Right ventricle myocardium superior (tissue), 1 donor: ENCODE measurements around the gene FAM222B. TPM values are rescaled to one million over a fixed set of nuclear protein-coding genes. Genes with fewer than 3 reads are reported as not detected.
A peak's percentile ranks its signal among the peaks of the same experiment; 100 is the strongest.

Source experiments
- ATAC-seq: fragments of 200-7000 bp; cut with Tn5 transposase; one replicate; pipeline ENCODE4 v1.9.1; 2020; ENCODE audit warnings: mild to moderate bottlenecking; ENCODE audit not compliant: poor library complexity
- DNase-seq: peaks from one replicate; pipeline ENCODE4 v3.0.0-alpha.2; 2020
- intact Hi-C: fragments of 100-400 bp; cut with DNase I; formaldehyde crosslinking; loops from one replicate; pipeline ENCODE4 v1.11.2; 2022
- total RNA-seq: library from RNA; stranded (reverse); fragmentation: NEBNext Ultra II Directional; extraction: Animal tissue kit (Norgen Biotek cat#: 25700); gene quantifications from one replicate; pipeline ENCODE4 v1.2.1, GENCODE V29; 2021
- donor health status: DM: no; HTN: yes; CAD: no; lungs with severe emphysema.

FAM222B gene
- total RNA-seq, 1 donor from 2014 or later = 15.6 TPM

DNA sequence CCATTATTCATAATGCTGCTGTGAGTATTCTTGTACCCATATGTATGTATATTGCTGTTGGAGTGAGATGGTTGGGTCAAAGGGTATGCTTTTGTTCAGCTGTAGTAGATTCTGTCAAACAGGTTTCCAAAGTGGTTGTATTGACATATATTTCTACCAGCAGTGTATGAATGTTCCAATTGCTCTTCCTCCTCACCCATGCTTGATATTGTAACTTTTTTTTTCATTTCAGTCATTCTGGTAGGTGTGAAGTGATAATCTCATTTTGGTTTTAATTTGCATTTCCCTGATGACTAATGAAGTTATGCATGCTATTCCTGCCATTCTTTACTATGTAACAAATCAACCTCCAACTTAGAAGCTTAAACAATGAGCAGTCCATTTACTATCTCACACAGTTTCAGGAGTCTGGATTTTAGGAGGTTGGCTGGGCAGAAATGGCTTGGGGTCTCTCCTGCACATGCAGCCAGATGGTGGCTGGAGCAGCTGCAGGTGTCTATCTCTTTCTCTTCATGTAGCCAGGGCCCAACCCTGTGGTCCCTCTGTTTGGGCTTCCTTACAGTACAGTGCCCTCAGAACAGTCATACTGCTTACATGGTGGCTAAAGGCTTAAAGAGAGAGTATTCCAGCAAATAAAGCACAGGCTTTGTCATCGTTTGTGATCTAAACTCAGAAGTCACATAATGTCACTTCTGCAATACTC, 33.4 kb upstream of the FAM222B start:
- ATAC-seq = no peak
- intact Hi-C loops = no loop called here
- no peak for DNase-seq

DNA sequence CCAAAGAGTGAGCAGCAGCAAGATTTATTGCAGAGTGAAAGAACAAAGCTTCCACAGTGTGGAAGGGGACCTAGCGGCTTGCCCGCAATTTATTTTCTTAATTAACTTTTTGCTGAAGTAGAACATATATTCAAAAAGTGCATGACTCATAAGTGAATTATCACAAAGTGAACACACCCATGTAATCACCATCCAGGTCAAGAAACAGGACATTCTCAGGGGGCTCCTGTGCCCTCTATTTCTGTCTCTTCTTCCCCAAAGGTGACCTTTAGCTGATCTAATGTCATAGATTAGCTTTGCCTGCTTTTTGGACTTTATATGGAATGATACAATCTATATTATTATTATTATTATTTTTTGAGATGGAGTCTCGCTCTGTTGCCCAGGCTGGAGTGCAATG, 32.2 kb upstream of the FAM222B start:
- ATAC-seq = no peak

DNA sequence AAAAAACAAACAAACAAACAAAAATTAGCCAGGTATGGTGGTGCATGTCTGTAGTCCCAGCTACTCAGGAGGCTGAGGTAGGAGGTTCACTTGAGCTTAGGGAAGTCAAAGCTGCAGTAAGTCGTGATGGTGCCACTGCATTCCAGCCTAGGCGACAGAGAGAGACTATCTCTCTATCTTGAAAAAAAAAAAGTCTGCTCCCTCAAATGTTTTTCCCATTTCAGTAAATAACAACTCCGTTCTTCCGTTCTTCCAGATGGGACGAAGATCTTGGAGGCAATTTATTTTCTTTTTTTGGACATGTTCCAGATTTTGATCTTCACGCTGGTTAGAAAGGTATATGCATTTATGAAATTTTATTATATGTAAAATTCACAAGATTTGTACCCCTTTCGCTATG, 31.2 kb upstream of the FAM222B start:
- DNase-seq = no peak
- ATAC-seq = no peak
- intact Hi-C loops = no loop called here

More for the DNA sequence above, 32.2 kb upstream of the FAM222B start:
- intact Hi-C loops = no loop called here
- no peak for DNase-seq

DNA sequence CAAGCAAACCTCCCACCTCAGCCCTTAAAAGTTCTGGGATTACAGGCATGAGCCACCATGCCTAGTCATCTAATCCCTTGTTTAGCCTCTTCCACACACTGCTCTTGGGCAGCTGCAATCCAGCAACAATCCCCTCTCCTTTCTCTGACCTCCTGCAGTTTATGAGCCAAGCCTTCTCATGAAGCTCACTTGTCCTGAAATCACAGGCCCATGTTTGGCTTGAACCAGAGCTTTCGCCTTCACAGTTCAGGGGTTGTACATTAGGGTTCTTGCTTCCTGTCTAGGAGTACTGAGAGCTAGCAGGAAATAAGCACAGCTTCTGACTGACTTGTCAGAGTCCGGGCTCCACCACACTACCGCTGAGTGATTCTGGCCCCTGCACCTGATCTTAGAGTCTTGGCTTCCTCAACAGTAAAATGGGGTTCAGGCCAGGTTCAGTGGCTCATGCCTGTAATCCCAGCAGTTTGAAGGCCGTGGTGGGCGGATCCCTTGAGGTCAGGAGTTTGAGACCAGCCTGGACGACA, 28.5 kb upstream of the FAM222B start:
- intact Hi-C loops = no loop called here
- ATAC-seq = no peak
- no peak for DNase-seq

DNA sequence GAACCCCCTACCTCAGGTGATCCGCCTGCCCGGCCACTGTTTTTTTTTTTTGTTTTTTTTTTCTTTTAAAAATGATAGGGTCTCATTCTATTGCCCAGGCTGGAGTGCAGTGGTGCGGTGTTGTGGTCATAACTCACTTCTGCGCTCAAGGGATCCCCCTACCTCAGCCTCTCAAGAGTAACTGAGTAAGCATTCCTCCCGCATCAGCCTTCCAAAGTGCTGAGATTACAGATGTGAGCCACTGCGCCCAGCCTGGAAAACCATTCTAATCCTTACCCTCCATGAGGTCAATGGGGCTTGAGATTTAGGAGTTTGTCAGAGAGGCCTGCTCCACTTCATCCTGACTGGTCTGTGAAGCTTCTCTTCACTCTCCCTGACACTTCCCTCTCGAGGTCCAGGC, 24.7 kb upstream of the FAM222B start:
- intact Hi-C loops = no loop called here
- DNase-seq (no peak), ATAC-seq (no peak)

DNA sequence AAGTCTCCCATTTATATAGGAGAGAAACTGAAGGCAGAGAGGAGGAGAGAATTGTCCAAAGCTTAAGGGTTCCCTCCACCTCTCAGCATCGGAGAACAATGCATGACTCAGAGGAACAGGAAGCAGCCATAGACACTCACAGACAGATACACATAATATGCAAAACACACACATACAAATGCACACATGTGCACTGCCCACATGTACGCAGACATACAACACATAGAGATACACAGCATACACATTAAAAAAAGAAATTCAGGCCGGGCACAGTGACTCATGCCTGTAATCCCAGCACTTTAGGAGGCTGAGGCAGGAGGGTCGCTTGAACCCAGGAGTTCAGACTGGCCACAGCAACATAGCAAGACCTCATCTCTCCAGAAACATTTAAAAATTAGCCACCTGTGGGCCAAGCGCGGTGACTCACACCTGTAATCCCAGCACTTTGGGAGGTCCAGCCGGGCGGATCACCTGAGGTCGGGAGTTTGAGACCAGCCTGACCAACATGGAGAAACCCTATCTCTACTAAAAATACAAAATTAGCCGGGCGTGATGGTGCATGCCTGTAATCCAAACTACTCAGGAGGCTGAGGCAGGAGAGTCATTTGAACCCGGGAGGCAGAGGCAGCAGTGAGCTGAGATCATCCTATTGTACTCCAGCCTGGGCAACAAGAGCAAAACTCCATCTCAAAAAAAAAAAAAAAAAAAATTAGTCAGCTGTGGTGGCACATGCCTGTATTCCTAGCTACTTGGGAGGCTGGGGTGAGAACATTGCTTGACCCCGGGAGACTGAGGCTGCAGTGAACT, 23.6 kb upstream of the FAM222B start:
- DNase-seq (no peak), ATAC-seq (no peak)
- intact Hi-C loops = no loop called here

DNA sequence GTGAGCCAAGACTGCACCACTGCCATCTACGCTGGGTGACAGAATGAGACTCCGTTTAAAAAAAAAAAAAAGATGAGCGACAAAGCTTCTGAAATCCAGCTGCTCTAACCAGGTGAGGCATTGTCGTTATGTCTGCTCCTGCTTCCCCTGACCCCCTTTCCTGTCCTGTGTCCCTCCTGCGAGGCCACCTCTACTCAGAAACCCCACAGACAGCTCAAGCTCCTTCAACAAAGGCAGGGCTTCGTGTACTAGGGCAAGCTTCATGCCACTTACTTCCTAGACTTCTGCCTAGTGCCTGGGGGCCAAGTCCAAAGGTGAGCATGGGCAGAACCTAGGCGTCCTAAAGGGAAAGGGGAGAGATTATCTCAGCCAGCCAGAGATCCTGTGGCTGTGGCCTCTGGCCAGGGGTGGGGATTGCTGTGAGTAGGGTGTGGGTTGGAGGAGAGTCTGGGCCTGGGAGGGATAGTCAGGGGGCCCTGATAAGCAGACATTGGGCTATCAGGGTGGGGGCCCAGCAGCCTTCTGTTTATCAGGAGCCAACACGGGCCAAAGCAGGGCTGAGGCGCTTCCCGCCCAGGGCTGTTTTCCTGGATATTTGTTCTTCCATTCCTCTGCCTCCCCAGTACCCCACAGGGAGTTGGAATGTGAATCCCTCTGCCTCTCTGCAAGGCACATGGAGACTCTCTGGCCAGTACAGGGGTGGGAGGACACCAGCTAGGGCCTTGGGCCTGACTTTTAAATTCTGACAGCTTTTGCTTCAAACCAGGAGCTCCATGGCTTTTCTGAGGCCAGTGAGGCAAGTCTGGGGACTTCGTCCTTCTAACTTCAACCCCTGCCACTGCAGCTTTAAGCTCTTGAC, 22.6 kb upstream of the FAM222B start:
- ATAC-seq = peak; percentile 31
- no peak for DNase-seq
- intact Hi-C loops = no loop called here

DNA sequence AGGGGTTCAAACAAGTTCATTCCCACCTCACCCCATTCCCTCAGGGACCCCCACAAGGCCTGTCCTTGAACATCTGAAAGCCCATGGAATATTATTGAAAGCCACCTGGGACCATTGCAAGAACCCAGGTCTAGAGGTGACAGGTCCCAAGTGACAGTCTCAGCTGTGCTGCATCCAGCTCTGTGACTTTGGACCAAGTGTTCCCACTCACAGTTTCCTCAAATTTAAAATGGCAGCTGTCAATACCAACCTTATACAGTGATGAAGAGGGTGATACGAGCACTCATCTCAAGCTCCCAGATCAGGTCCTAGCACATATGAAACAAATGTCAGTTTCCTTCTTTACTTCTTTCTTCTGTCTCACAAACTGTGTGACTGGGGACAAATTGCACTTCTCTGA, 21.4 kb upstream of the FAM222B start:
- ATAC-seq (no peak), DNase-seq (no peak)
- intact Hi-C loops = no loop called here

DNA sequence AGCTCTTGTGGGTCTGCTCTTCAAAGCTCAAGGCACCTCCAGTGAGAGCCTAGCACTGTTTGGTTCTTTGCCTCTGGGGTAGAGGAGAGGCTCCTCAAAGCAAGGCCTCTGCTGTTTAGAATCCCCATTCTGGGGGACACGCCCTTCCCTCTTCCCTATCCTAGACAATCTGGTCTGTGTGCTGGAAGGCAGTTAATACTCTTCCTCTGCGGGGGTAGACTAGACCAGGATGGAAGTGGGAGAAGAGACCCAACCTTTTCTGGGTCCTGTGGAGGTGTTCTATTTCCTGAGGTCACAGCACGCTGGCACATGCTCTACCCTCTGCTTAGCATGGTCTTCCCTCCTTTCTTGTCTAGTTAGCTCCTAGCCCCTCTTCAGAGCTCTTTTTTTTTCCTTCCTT, 20.0 kb upstream of the FAM222B start:
- no peak for DNase-seq

DNA sequence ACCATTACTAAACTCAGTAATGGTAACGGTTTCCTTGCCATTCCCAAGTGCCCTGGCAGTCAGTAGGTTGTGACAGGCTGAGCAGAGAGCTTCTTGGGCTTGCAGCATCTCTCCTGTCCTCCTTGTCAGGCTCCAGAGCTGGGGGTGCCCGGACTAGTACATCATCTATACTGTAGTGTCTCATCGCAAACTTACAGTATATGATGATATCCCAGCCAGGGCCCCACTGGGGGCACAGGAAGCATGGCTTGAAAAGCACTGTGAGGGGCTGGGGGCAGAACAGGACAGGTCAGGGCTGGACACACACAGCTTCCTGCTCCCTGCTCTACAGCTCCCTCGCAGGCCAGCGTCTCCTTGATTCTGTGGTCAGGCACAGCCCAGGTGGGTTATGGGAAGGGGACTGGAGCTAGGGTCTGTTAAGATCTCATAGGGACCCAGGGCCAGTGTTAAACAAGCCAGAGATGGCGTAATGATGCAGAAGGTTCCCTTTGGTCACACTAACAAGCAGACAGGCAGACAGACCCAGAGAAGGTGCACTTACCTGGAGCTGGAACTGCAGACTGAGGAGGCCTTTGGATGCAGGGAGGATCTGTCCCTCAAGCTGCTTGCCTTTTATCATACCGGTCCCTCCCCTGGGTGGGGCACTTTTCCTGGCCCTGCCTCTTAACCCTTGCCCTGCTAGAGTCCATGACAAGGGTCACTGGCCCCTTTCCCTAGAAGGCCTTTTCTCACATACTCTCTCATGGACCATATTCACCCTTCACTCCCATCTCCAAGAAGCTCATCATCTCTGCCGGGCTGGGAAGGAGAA, 19.0 kb upstream of the FAM222B start:
- DNase-seq (no peak), ATAC-seq (no peak)
- intact Hi-C loops = no loop called here

More for the DNA sequence above, 20.0 kb upstream of the FAM222B start:
- ATAC-seq = no peak
- intact Hi-C loops = no loop called here

DNA sequence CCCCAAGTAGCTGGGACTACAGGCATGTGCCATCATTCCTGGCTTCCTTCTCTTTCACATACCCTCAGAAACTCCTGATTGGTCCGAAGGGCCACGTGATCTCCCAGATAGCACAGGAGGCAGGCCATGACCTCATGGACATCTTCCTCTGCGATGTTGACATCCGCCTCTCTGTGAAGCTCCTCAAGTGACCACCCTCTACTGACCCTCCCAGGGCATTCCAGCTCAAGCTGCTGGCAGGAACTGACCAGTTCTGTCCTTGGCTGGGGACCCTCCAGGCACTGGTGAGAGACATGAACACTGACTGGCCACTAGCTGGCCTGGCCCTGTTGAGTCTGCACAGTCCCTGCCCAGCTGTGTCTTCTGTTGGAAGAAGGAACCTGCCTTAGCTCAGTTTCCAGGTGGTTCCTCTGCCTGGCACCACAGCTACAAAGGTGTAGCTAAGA, 17.8 kb upstream of the FAM222B start:
- ATAC-seq = no peak
- DNase-seq = no peak
- intact Hi-C loops = no loop called here

DNA sequence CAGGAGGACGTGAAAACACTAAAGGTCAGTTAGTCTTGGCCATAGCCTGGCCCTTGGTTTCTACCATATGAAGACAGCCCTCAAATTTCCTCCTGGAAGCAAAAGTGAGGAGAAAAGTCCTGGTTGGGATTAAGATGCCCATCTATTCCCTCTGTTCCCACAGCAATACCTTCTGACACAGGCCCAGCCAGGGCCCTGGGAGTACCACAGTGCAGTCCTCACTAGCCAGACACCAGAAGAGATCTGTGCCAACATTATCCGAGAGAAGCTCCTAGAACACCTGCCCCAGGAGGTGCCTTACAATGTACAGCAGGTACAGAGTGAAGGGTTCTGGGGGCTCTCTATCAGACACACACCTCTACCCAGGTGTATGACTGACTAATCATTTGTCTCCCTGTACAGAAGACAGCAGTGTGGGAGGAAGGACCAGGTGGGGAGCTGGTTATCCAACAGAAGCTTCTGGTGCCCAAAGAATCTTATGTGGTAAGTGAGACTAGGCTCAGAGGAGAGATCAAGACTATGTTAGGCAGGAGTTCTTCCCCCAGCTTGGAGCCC, 16.3 kb upstream of the FAM222B start:
- DNase-seq (no peak), ATAC-seq (no peak)
- intact Hi-C loops = no loop called here

DNA sequence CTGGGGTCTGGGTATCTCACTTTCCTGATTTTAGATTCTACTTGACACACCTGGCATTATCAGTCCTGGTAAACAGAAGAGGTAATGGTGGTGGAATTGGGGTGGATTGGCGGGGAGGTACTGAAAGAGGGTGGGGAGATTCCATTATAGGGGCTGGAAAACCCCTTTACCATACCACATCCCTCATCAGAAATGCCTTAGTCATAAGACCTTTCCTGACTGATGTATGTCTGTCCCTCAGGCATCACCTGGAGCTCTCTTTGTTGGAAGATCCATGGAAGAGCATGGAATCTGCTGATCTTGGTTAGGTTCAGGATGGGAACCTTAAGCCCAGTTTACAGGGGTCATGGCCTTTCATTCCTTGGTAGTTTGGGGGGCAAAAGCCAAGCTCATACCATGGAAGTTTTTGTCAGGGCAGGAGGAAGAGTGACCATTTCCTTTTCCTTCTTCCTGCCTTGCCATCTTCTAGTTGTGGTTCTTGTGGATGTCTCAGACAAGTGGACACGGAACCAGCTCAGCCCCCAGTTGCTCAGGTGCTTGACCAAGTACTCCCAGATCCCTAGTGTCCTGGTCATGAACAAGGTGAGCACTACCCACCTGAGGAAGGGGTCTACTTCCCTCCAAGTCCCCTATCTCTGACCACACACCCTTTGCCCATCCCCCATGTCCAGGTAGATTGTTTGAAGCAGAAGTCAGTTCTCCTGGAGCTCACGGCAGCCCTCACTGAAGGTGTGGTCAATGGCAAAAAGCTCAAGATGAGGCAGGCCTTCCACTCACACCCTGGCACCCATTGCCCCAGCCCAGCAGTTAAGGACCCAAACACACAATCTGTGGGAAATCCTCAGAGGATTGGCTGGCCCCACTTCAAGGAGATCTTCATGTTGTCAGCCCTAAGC, 15.6 kb upstream of the FAM222B start:
- ATAC-seq = no peak
- DNase-seq = no peak
- intact Hi-C loops = no loop called here

DNA sequence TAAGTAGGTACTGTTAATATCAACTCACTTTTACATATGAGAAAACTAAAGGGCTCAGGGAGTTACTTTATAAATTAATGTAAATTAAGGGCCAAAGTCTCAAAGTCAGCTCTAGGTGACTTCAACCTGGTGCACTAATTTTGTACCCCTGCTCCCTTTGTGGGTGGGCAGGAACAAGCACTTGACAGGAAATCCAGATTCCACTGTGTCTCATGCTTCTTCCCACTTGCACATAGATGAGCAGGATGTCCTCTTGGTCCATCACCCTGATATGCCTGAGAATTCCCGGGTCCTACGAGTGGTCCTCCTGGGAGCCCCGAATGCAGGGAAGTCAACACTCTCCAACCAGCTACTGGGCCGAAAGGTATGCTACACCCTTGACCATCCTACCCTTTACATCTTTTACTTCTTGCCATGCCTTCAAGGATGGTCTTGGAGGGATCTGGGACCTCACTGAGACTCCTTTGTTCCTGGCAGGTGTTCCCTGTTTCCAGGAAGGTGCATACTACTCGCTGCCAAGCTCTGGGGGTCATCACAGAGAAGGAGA, 13.5 kb upstream of the FAM222B start:
- DNase-seq (no peak), ATAC-seq (no peak)
- intact Hi-C loops = no loop called here

DNA sequence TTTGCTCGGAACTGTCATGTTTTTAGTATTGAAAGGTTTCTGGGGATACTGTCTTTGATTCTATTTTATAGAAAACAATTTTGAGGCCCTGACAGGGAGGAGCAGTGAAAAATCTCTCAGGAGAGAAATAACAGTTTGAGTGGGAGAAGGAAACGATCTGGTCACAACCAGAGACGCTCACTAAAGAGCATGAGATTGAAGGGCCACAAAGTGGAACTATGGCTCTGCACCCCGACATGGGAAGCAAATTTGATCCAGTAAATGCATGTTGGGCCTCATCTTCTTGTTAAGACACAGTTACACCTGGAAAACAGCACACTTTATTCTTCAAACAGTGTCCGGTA, 12.7 kb upstream of the FAM222B start:
- no peak for ATAC-seq
- intact Hi-C loops = no loop called here
- no peak for DNase-seq

DNA sequence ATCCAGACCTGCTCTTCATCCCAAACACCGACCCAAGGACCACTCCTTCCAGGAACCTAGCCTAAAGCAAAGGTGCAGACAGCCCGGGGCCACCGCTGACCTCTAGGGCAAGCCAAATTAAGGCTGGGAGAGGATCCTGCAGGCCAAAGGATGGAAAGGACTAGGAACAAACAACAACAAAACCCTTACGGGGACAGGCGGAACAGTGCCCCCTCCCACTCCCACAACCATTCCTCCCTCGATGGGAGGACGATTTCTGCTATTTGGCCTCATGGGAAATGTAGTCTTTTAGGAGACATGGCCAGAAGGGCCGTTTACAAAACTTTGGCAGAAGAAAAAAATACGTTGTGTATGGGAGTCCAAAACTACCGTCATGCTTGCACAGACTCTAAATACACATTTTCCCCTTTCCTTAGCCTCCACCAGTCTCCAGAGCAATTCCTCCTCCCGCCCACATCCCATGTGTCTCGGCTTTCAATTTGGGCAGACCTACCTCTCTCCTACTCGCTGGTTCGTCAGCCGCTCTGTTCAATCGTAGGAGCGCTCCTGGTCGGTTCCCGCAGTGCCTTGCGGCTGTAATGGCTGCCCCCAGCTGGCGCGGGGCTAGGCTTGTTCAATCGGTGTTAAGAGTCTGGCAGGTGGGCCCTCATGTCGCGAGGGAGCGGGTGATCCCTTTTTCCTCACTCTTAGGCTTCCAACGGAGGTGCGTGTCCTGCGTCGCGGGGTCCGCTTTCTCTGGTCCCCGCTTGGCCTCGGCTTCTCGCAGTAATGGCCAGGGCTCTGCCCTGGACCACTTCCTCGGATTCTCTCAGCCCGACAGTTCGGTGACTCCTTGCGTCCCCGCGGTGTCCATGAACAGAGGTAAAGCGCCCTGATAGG, 12.1 kb upstream of the FAM222B start, which contains the start of gene ERAL1:
ERAL1 (plus strand) TSS at position 560 of the 879 bp plus-strand sequence; CDS start at position 579, 19 bp downstream.
- intact Hi-C loops = no loop called here
- DNase-seq = peak; percentile 89
- ATAC-seq = peak; percentile 100
